ENCODE data around the gene PIK3CB.

DNA sequence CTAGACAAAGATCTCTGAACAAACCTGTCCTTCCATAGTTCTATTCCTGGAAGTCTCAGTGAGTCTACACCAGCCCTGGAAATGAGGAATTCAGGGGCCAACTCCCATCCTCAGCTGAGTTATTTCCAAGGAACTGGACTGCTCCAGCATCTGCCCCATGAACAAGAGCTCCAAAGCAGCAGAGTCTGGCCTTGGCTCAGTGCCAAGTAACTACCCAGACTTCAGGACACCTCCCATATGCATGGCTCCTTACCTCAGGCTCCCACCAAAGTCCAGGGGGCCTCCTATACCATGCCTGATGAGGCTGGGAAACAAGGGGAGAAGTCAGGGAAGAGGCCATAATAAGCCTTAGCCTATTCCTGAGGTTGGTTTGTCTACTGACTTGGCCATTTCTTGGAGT, 181.2 kb downstream of the PIK3CB start:
- TF ChIP-seq EZH2 (IDR thresholded peaks at IDR 0.05; ENCODE audit: low read depth, low read length, severe bottlenecking) (no peak), POLR2A (IDR thresholded peaks at IDR 0.05; ENCODE audit: control extremely low read depth in 1 of 2, low read depth in 2 of 2, low read length in 2 of 2) (no peak), EP300 (IDR thresholded peaks at IDR 0.05; ENCODE audit: borderline replicate concordance in 1 of 2, low read depth in 2 of 2, low read length in 2 of 2) (no peak)
